ENCODE data around the gene FARP1. TPM values are rescaled to one million over a fixed set of nuclear protein-coding genes. Genes with fewer than 3 reads are reported as not detected.

The FARP1 gene
- total RNA-seq, 2 experiments from 2014 or later, result not detected

DNA sequence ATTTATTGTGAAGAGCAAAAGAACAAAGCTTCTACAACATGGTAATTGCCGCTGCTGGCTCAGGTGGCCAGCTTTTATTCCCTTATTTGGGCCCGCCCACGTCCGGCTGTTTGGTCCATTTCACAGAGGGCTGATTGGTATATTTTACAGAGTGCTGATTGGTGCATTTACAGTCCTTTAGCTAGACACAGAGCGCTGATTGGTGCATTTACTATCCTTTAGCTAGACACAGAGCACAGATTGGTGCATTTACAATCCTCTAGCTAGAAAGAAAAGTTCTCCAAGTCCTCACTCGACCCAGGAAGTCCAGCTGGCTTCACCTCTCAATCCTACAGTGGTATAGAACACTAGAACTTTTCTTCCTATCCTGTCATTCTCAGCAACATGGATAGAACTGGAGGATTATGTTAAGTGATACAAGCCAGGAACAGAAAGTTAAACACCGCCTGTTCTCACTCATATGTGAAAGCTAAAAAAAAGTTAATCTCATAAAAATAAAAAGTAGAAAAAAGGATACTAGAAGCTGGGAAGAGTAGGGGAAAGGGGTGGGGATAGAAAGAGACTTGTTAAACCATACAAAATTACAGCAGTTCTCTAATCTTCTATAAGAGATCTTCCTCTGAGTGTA lies 33.6 kb upstream of the FARP1 start:
- no peak overlapping the region for H3K4me2 ChIP-seq (ENCODE audit: low read length)
- no peaks in the 10 kb centered on the region for H3K9me2 ChIP-seq (ENCODE audit: insufficient read depth, low read length)
- POLR2A ChIA-PET, result no interaction called here
- intact Hi-C loops (cut with micrococcal nuclease; ENCODE audit: unreplicated experiment), result no loop called here
- BruUV-seq (replicated peaks), result no TSS peak
- CTCF ChIA-PET (ENCODE audit: unreplicated experiment), result no interaction called here
- DNase-seq (ENCODE audit: low spot score), result no peak
- H3K4me1 ChIP-seq (ENCODE audit: insufficient read depth, low read length, poor library complexity, severe bottlenecking), result no peaks in the 10 kb centered on the region
- no peaks in the 10 kb centered on the region for H3K9me3 ChIP-seq (ENCODE audit: low read length)
- H3K36me3 ChIP-seq (ENCODE audit: insufficient read depth, low read length), result no peaks in the 10 kb centered on the region
- H4K20me1 ChIP-seq (ENCODE audit: insufficient read depth, low read length), result no peaks in the 10 kb centered on the region
- no peaks in the 10 kb centered on the region for H3K79me2 ChIP-seq (ENCODE audit: insufficient read depth, low read depth, low read length)
- no peak for TF ChIP-seq EZH2phosphoT487 (IDR thresholded peaks at IDR 0.05; ENCODE audit: borderline replicate concordance, low read depth, low read length)
- no peak overlapping the region for H3K27ac ChIP-seq (ENCODE audit: low read depth, low read length, poor library complexity, severe bottlenecking)
- H3K4me3 ChIP-seq (ENCODE audit: low read depth, low read length, poor library complexity, severe bottlenecking), result no peak overlapping the region
- no peak overlapping the region for H2AFZ ChIP-seq (ENCODE audit: low read length)

DNA sequence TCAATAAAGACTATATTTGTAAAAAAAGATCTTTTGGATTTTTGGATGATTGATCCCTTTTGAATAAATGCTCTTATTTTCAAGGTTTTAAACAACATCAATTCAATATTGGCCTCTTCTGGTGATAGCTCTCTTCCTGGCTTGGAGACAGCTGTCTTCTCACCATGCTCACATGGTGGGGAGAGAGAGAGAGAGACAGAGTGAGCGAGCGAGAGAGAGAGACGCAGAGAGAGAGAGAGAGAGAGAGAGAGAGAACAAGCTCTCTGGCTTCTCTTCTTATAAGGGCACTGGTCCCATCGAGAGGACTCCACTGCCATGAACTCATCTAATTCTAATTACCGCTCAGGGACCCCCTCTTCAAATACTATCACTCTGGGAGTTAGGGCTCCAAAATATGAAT lies 32.1 kb upstream of the FARP1 start:
- no peaks in the 10 kb centered on the region for H3K36me3 ChIP-seq (ENCODE audit: insufficient read depth, low read length)
- BruUV-seq (replicated peaks), result no TSS peak
- no peak overlapping the region for H3K4me3 ChIP-seq (ENCODE audit: low read depth, low read length, poor library complexity, severe bottlenecking)
- H3K79me2 ChIP-seq (ENCODE audit: insufficient read depth, low read depth, low read length), result no peaks in the 10 kb centered on the region
- no peaks in the 10 kb centered on the region for H4K20me1 ChIP-seq (ENCODE audit: insufficient read depth, low read length)
- CTCF ChIA-PET (ENCODE audit: unreplicated experiment), result interaction anchor here (0.6 to 0.7 kb wide), 2 partner anchors 10 to 73 kb away, joined by 4 to 5 read pairs; no protein-coding TSS in a partner anchor
- POLR2A ChIA-PET, result no interaction called here
- no peaks in the 10 kb centered on the region for H3K4me1 ChIP-seq (ENCODE audit: insufficient read depth, low read length, poor library complexity, severe bottlenecking)
- TF ChIP-seq, protein P1, sequence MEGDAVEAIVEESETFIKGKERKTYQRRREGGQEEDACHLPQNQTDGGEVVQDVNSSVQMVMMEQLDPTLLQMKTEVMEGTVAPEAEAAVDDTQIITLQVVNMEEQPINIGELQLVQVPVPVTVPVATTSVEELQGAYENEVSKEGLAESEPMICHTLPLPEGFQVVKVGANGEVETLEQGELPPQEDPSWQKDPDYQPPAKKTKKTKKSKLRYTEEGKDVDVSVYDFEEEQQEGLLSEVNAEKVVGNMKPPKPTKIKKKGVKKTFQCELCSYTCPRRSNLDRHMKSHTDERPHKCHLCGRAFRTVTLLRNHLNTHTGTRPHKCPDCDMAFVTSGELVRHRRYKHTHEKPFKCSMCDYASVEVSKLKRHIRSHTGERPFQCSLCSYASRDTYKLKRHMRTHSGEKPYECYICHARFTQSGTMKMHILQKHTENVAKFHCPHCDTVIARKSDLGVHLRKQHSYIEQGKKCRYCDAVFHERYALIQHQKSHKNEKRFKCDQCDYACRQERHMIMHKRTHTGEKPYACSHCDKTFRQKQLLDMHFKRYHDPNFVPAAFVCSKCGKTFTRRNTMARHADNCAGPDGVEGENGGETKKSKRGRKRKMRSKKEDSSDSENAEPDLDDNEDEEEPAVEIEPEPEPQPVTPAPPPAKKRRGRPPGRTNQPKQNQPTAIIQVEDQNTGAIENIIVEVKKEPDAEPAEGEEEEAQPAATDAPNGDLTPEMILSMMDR (conservative IDR thresholded peaks at IDR 0.05; ENCODE audit: low read length), result no peak
- no peak for TF ChIP-seq EZH2phosphoT487 (IDR thresholded peaks at IDR 0.05; ENCODE audit: borderline replicate concordance, low read depth, low read length)
- no peak overlapping the region for H3K27ac ChIP-seq (ENCODE audit: low read depth, low read length, poor library complexity, severe bottlenecking)
- H3K9me2 ChIP-seq (ENCODE audit: insufficient read depth, low read length), result no peaks in the 10 kb centered on the region
- H3K9me3 ChIP-seq (ENCODE audit: low read length), result no peaks in the 10 kb centered on the region
- H2AFZ ChIP-seq (ENCODE audit: low read length), result no peak overlapping the region
- intact Hi-C loops (cut with micrococcal nuclease; ENCODE audit: unreplicated experiment), result no loop called here
- no peak for DNase-seq (ENCODE audit: low spot score)
- no peak overlapping the region for H3K4me2 ChIP-seq (ENCODE audit: low read length)

DNA sequence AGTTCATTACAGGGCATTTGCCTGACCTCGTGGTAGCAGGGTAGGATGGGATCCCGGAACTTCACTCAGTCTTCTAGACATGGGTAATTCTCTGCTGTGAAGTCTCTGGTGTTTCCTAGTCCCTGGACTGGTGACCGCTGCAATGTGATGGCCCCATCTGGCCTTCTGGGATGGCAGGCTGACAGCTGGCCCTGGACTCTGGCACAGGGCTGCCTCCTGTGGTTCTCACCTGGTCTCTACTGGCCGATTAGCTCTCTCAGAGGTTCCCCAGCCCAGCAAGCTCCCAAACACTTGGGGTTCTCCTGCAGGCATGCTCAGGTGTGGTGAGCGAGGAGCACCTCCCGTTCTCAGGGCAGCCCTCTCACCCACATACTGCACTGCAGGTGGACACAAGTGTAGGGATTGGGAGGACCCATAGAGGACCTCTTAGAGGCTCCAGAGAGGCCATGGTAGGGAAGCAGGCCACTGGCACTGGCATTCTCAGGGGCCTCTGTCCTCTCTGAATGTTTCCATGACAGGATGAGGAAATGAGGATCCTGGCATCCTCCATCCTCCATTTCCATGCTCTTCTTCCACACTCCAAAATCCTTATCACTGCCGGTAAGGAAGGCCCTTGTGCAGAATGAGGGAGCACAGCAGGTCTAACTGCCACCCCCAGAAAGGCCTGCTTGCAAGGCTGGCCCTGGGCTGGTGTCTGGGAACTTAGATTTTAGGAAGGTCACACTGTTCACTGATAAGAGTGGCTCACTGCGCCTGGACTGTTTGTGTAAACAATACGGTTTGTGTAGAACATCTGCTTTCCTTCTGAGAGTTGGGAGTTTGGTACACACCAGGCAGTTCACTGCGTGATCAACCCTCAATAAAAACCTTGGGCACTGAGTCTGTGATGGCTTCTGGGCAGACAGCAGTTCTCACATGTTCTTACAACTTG lies 31.5 kb upstream of the FARP1 start:
- Histone ChIP-seq H3K4me2 (ENCODE audit: low read length) (no peak overlapping the region), H3K4me1 (ENCODE audit: insufficient read depth, low read length, poor library complexity, severe bottlenecking) (no peaks in the 10 kb centered on the region), H4K20me1 (ENCODE audit: insufficient read depth, low read length) (no peaks in the 10 kb centered on the region), H3K36me3 (ENCODE audit: insufficient read depth, low read length) (no peaks in the 10 kb centered on the region), H2AFZ (ENCODE audit: low read length) (no peak overlapping the region), H3K4me3 (ENCODE audit: low read depth, low read length, poor library complexity, severe bottlenecking) (no peak overlapping the region), H3K9me2 (ENCODE audit: insufficient read depth, low read length) (no peaks in the 10 kb centered on the region), H3K27ac (ENCODE audit: low read depth, low read length, poor library complexity, severe bottlenecking) (no peak overlapping the region), H3K9me3 (ENCODE audit: low read length) (no peaks in the 10 kb centered on the region), H3K79me2 (ENCODE audit: insufficient read depth, low read depth, low read length) (no peaks in the 10 kb centered on the region)
- intact Hi-C loops (cut with micrococcal nuclease; ENCODE audit: unreplicated experiment), result no loop called here
- ChIA-PET POLR2A (no interaction called here), CTCF (ENCODE audit: unreplicated experiment) (interaction anchor here (0.6 kb wide), 1 partner anchor 73 kb away, joined by 4 read pairs; no protein-coding TSS in a partner anchor)
- no TSS peak for BruUV-seq (replicated peaks)
- no peak for DNase-seq (ENCODE audit: low spot score)
- TF ChIP-seq, protein P1 (conservative IDR thresholded peaks at IDR 0.05; ENCODE audit: low read length), result no peak
- TF ChIP-seq EZH2phosphoT487 (IDR thresholded peaks at IDR 0.05; ENCODE audit: borderline replicate concordance, low read depth, low read length), result no peak
